HEK293 (cell line): ENCODE measurements around the gene ATP10A.

Experiments used
- CTCF ChIA-PET: fragments of 350-600 bp; formaldehyde crosslinking; extraction: SDS; loops from one replicate; lab custom pipeline; 2021; ENCODE audit warnings: antibody characterized with exemption; lab: Yijun Ruan, JAX
- POLR2A ChIA-PET: fragments of 300-600 bp; formaldehyde crosslinking; extraction: SDS; loops from one replicate; lab custom pipeline; 2020; ENCODE audit warnings: antibody characterized with exemption, inconsistent platforms; lab: Yijun Ruan, JAX
- H3K27ac ChIP-seq: fragments of 200-500 bp; sonication (Bioruptor generic); 2 replicates; pipeline ENCODE4 v1.5.1; 2014; ENCODE audit warnings: low read depth, low read length, control low read depth, inconsistent platforms; ENCODE audit errors: extremely low read depth
- H3K36me3 ChIP-seq, 2 experiments: fragments of 200-500 bp in 1 of 2; sonication (Bioruptor generic) in 1 of 2; 1 replicate in 1 of 2; 2 replicates in 1 of 2; pipeline ENCODE4 v1.5.1; 2014 to 2017; ENCODE audit warnings: inconsistent platforms in 2 of 2, low read length in 2 of 2; ENCODE audit not compliant: control insufficient read depth in 2 of 2, insufficient read depth in 1 of 2
- H3K4me1 ChIP-seq: fragments of 200-500 bp; sonication (Bioruptor generic); 2 replicates; pipeline ENCODE4 v1.5.1; 2014; ENCODE audit warnings: mild to moderate bottlenecking, low read length, inconsistent platforms; ENCODE audit not compliant: control insufficient read depth, insufficient read depth
- H3K4me3 ChIP-seq: 2 replicates; pipeline ENCODE4 v1.5.1; 2011; ENCODE audit warnings: low read depth, mild to moderate bottlenecking, control low read depth, low read length, moderate library complexity
- H3K9me3 ChIP-seq: fragments of 200-500 bp; sonication (Bioruptor generic); 2 replicates; pipeline ENCODE4 v1.5.1; 2014; ENCODE audit warnings: low read depth, low read length, inconsistent platforms; ENCODE audit not compliant: control insufficient read depth, insufficient read depth
- CTCF ChIP-seq: fragments of 450-650 bp; formaldehyde crosslinking; IDR thresholded peaks from 2 replicates; pipeline ENCODE4 v1.5.1; 2016; ENCODE audit warnings: missing biosample characterization, missing genetic modification characterization
- KLF10 ChIP-seq: fragments of 450-650 bp; IDR thresholded peaks from 2 replicates; pipeline ENCODE4 v1.5.1; 2018; ENCODE audit warnings: missing biosample characterization, mild to moderate bottlenecking, missing genetic modification characterization
- KLF9 ChIP-seq: fragments of 450-650 bp; formaldehyde crosslinking; IDR thresholded peaks from 2 replicates; pipeline ENCODE4 v1.5.1; 2016; ENCODE audit warnings: missing biosample characterization, missing genetic modification characterization, low read depth
- MEIS1 ChIP-seq: sonication (generic); formaldehyde crosslinking; IDR thresholded peaks from 2 replicates; pipeline ENCODE4 v1.8.1; 2022; ENCODE audit warnings: missing genetic modification reagents, mild to moderate bottlenecking, borderline replicate concordance
- SALL2 ChIP-seq: fragments of 450-650 bp; formaldehyde crosslinking; IDR thresholded peaks from 2 replicates; pipeline ENCODE4 v1.5.0; 2017; ENCODE audit warnings: missing biosample characterization, mild to moderate bottlenecking, missing genetic modification characterization, borderline replicate concordance
- TRIM28 ChIP-seq: IDR thresholded peaks from 2 replicates; pipeline ENCODE4 v1.6.1; 2011; ENCODE audit warnings: low read length, control low read depth, borderline replicate concordance
- YY1 ChIP-seq: fragments of 450-650 bp; formaldehyde crosslinking; IDR thresholded peaks from 2 replicates; pipeline ENCODE4 v1.5.1; 2018; ENCODE audit warnings: missing biosample characterization, missing genetic modification characterization
- ZFHX2 ChIP-seq: fragments of 450-650 bp; formaldehyde crosslinking; conservative IDR thresholded peaks from 2 replicates; pipeline ENCODE4 v1.5.1; 2016; ENCODE audit warnings: missing biosample characterization, missing genetic modification characterization
- ZNF133 ChIP-seq: fragments of 450-650 bp; formaldehyde crosslinking; IDR thresholded peaks from 2 replicates; pipeline ENCODE4 v1.5.1; 2016; ENCODE audit warnings: missing biosample characterization, missing genetic modification characterization
- ZNF157 ChIP-seq: fragments of 450-650 bp; formaldehyde crosslinking; IDR thresholded peaks from 2 replicates; pipeline ENCODE4 v1.5.1; 2016; ENCODE audit warnings: missing biosample characterization, missing genetic modification characterization
- ZNF221 ChIP-seq: fragments of 450-650 bp; formaldehyde crosslinking; IDR thresholded peaks from 2 replicates; pipeline ENCODE4 v1.5.1; 2017; ENCODE audit warnings: missing biosample characterization, missing genetic modification characterization, borderline replicate concordance
- ZNF292 ChIP-seq: fragments of 450-650 bp; formaldehyde crosslinking; IDR thresholded peaks from 2 replicates; pipeline ENCODE4 v1.5.1; 2016; ENCODE audit warnings: low read depth, missing biosample characterization, missing genetic modification characterization, borderline replicate concordance
- ZNF488 ChIP-seq: fragments of 450-650 bp; formaldehyde crosslinking; IDR thresholded peaks from 2 replicates; pipeline ENCODE4 v1.5.1; 2016; ENCODE audit warnings: missing biosample characterization, missing genetic modification characterization
- ZNF514 ChIP-seq: fragments of 450-650 bp; formaldehyde crosslinking; IDR thresholded peaks from 2 replicates; pipeline ENCODE4 v1.5.1; 2016; ENCODE audit warnings: missing biosample characterization, missing genetic modification characterization
- ZNF529 ChIP-seq: fragments of 450-650 bp; formaldehyde crosslinking; IDR thresholded peaks from 2 replicates; pipeline ENCODE4 v1.5.1; 2017; ENCODE audit warnings: missing genetic modification characterization, missing biosample characterization; ENCODE audit not compliant: insufficient replicate concordance
- ZNF658 ChIP-seq: fragments of 450-650 bp; formaldehyde crosslinking; IDR thresholded peaks from 2 replicates; pipeline ENCODE4; 2016; ENCODE audit warnings: missing biosample characterization, missing genetic modification characterization
- ZNF677 ChIP-seq: fragments of 450-650 bp; IDR thresholded peaks from 2 replicates; pipeline ENCODE4 v1.5.0; 2018; ENCODE audit warnings: missing biosample characterization, mild to moderate bottlenecking, missing genetic modification characterization, moderate library complexity
- ZNF701 ChIP-seq: fragments of 450-650 bp; formaldehyde crosslinking; IDR thresholded peaks from 2 replicates; pipeline ENCODE4 v1.5.1; 2016; ENCODE audit warnings: missing biosample characterization, missing genetic modification characterization
- ZNF830 ChIP-seq: fragments of 450-650 bp; IDR thresholded peaks from 2 replicates; pipeline ENCODE4 v1.5.0; 2018; ENCODE audit warnings: missing biosample characterization, missing genetic modification characterization, low read depth, mild to moderate bottlenecking, moderate library complexity
- ZSCAN23 ChIP-seq: fragments of 450-650 bp; formaldehyde crosslinking; IDR thresholded peaks from 2 replicates; pipeline ENCODE4 v1.5.1; 2016; ENCODE audit warnings: missing biosample characterization, missing genetic modification characterization
- ZSCAN5A ChIP-seq: fragments of 450-650 bp; formaldehyde crosslinking; IDR thresholded peaks from 2 replicates; pipeline ENCODE4 v1.5.1; 2016; ENCODE audit warnings: missing biosample characterization, missing genetic modification characterization
- TF ChIP-seq, protein P1 (sequence below): fragments of 450-650 bp; formaldehyde crosslinking; IDR thresholded peaks from 2 replicates; pipeline ENCODE4 v1.5.1; 2017; ENCODE audit warnings: missing biosample characterization, missing genetic modification characterization
- TF ChIP-seq, protein P2 (sequence below): fragments of 450-650 bp; formaldehyde crosslinking; IDR thresholded peaks from 2 replicates; pipeline ENCODE4 v1.5.1; 2016; ENCODE audit warnings: missing biosample characterization, missing genetic modification characterization, borderline replicate concordance

ATP10A gene

GRCh38 chr15:25688166-25688565, 175.0 kb downstream of the ATP10A start (continued):
- TF ChIP-seq CTCF (tag by site-specific recombination) (no peak), KLF9 (no peak)
- TF ChIP-seq, protein P1, sequence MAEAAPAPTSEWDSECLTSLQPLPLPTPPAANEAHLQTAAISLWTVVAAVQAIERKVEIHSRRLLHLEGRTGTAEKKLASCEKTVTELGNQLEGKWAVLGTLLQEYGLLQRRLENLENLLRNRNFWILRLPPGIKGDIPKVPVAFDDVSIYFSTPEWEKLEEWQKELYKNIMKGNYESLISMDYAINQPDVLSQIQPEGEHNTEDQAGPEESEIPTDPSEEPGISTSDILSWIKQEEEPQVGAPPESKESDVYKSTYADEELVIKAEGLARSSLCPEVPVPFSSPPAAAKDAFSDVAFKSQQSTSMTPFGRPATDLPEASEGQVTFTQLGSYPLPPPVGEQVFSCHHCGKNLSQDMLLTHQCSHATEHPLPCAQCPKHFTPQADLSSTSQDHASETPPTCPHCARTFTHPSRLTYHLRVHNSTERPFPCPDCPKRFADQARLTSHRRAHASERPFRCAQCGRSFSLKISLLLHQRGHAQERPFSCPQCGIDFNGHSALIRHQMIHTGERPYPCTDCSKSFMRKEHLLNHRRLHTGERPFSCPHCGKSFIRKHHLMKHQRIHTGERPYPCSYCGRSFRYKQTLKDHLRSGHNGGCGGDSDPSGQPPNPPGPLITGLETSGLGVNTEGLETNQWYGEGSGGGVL (tag by site-specific recombination), result no peak

GRCh38 chr15:25687689-25688088, 175.4 kb downstream of the ATP10A start:
- H3K4me3 ChIP-seq, result no peak overlapping the region
- H3K9me3 ChIP-seq, result no peaks in the 10 kb centered on the region
- H3K36me3 ChIP-seq, result no peaks in the 10 kb centered on the region
- no peak overlapping the region for H3K27ac ChIP-seq
- TF ChIP-seq ZNF701 (tag by site-specific recombination) (no peak), ZSCAN23 (tag by site-specific recombination) (no peak), ZNF221 (tag by site-specific recombination) (no peak), ZNF677 (tag by site-specific recombination) (no peak), YY1 (tag by site-specific recombination) (no peak)
- TF ChIP-seq, all 188 proteins: peak for 0
- POLR2A ChIA-PET, result no interaction called here
- no peaks in the 10 kb centered on the region; the same call in 1 of the 2 replicates for H3K4me1 ChIP-seq
- CTCF ChIA-PET, result interaction anchor here (0.6 kb wide), 1 partner anchor 74 kb away, joined by 3 read pairs; no protein-coding TSS in a partner anchor

DNA sequence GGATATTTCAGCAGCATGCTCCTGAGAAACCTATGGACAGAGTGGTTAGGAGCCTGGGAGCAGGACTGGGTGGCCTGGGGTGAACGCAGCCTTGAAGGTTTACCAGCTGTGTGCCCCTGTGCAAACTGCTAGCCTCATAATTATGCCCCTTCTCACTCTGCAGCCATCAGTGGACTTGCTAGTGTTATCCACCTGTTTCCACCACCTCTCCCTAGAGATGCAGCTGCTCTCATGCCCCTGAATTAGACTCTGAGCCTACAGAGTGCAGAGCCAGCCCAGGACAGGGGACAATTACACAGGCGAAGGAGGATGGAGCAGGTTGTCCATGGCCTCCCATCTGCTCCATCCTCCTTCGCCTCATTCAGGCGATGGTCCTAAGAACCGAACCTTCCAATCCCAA, 175.9 kb downstream of the ATP10A start:
- Histone ChIP-seq H3K36me3 (no peaks in the 10 kb centered on the region), H3K4me1 (no peaks in the 10 kb centered on the region; the same call in 1 of the 2 replicates), H3K9me3 (no peaks in the 10 kb centered on the region), H3K27ac (no peak overlapping the region), H3K4me3 (no peak overlapping the region)
- ChIA-PET CTCF (no interaction called here), POLR2A (no interaction called here)
- no peak for TF ChIP-seq ZFHX2 (tag by site-specific recombination)
- TF ChIP-seq ZNF514 (tag by site-specific recombination), result no peak
- TF ChIP-seq ZNF292 (tag by site-specific recombination), result no peak
- no peak for TF ChIP-seq ZNF488 (tag by site-specific recombination)
- TF ChIP-seq TRIM28, result no peak
- TF ChIP-seq, protein P2, sequence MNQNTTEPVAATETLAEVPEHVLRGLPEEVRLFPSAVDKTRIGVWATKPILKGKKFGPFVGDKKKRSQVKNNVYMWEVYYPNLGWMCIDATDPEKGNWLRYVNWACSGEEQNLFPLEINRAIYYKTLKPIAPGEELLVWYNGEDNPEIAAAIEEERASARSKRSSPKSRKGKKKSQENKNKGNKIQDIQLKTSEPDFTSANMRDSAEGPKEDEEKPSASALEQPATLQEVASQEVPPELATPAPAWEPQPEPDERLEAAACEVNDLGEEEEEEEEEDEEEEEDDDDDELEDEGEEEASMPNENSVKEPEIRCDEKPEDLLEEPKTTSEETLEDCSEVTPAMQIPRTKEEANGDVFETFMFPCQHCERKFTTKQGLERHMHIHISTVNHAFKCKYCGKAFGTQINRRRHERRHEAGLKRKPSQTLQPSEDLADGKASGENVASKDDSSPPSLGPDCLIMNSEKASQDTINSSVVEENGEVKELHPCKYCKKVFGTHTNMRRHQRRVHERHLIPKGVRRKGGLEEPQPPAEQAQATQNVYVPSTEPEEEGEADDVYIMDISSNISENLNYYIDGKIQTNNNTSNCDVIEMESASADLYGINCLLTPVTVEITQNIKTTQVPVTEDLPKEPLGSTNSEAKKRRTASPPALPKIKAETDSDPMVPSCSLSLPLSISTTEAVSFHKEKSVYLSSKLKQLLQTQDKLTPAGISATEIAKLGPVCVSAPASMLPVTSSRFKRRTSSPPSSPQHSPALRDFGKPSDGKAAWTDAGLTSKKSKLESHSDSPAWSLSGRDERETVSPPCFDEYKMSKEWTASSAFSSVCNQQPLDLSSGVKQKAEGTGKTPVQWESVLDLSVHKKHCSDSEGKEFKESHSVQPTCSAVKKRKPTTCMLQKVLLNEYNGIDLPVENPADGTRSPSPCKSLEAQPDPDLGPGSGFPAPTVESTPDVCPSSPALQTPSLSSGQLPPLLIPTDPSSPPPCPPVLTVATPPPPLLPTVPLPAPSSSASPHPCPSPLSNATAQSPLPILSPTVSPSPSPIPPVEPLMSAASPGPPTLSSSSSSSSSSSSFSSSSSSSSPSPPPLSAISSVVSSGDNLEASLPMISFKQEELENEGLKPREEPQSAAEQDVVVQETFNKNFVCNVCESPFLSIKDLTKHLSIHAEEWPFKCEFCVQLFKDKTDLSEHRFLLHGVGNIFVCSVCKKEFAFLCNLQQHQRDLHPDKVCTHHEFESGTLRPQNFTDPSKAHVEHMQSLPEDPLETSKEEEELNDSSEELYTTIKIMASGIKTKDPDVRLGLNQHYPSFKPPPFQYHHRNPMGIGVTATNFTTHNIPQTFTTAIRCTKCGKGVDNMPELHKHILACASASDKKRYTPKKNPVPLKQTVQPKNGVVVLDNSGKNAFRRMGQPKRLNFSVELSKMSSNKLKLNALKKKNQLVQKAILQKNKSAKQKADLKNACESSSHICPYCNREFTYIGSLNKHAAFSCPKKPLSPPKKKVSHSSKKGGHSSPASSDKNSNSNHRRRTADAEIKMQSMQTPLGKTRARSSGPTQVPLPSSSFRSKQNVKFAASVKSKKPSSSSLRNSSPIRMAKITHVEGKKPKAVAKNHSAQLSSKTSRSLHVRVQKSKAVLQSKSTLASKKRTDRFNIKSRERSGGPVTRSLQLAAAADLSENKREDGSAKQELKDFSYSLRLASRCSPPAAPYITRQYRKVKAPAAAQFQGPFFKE, result no peak
- TF ChIP-seq ZSCAN5A (tag by site-specific recombination), result no peak
- TF ChIP-seq SALL2, result no peak
- no peak for TF ChIP-seq ZNF133 (tag by site-specific recombination)
- TF ChIP-seq ZNF157 (tag by site-specific recombination), result no peak
- TF ChIP-seq ZNF529 (tag by site-specific recombination), result no peak
- TF ChIP-seq ZNF658 (tag by site-specific recombination), result no peak
- no peak for TF ChIP-seq ZNF830 (tag by site-specific recombination)
- no peak for TF ChIP-seq MEIS1
- TF ChIP-seq KLF10 (tag by site-specific recombination), result no peak
